Activated CD4-positive, alpha-beta memory T cell treated with anti-CD3 and anti-CD28 coated beads, Interleukin-2, amount 10 ng/mL, durations not matched to agents 7 days and 5 days (primary cell): ENCODE measurements around the gene LMOD2. TPM values are rescaled to one million over a fixed set of nuclear protein-coding genes. Genes with fewer than 3 reads are reported as not detected.

ENCODE experiments used
- CTCF ChIA-PET: fragments of 350-600 bp; sonication (Branson Sonifier 250); formaldehyde crosslinking; loops from one replicate; lab custom pipeline; 2021; ENCODE audit warnings: antibody characterized with exemption, inconsistent platforms; lab: Charles Lee
- POLR2A ChIA-PET: fragments of 350-600 bp; sonication (Branson Sonifier 250); formaldehyde crosslinking; loops from one replicate; lab custom pipeline; 2021; ENCODE audit warnings: antibody characterized with exemption; lab: Charles Lee
- DNase-seq: peaks from one replicate; pipeline ENCODE4 v3.0.0-alpha.2; 2020
- H3K27ac Mint-ChIP-seq: one replicate; pipeline ENCODE4 v1.8.0; 2021; ENCODE audit warnings: mild to moderate bottlenecking, mixed read lengths
- H3K27me3 Mint-ChIP-seq: one replicate; pipeline ENCODE4 v1.8.0; 2021; ENCODE audit warnings: mixed read lengths
- H3K36me3 Mint-ChIP-seq: one replicate; pipeline ENCODE4 v1.8.0; 2021; ENCODE audit warnings: low read depth, mixed read lengths
- H3K4me1 Mint-ChIP-seq: one replicate; pipeline ENCODE4 v1.8.0; 2021; ENCODE audit warnings: mixed read lengths
- H3K4me3 Mint-ChIP-seq: one replicate; pipeline ENCODE4 v1.8.0; 2021; ENCODE audit warnings: mild to moderate bottlenecking, mixed read lengths
- H3K9me3 Mint-ChIP-seq: one replicate; pipeline ENCODE4 v1.8.0; 2021; ENCODE audit warnings: mixed read lengths
- total RNA-seq, 2 experiments: library from RNA; stranded (reverse); gene quantifications; one replicate each; pipeline ENCODE4 v1.2.3, GENCODE V29; 2021

LMOD2 gene
- total RNA-seq, 2 experiments from 2014 or later, result not detected

DNA sequence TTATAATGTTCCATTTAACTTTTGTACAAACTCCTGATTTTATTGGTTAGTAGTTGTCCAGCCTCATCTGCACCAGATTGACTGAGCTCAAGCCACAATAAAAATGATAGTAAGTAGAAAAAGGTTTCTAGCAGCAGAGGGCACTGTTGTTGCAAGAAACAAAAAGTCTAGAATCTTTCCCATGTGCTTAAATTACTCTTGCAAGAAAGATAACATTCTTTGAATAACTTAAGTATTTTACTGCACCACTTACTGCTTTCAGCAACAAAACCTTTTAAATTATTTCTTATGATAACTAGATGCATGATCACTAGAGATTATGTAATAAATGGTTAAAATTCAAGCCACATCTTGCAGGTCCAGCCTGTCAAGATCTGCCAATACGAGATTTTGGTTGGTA is 27.0 kb downstream of the LMOD2 start:
- H3K27ac Mint-ChIP-seq, result no peak overlapping the region
- no peaks in the 10 kb centered on the region for H3K27me3 Mint-ChIP-seq
- H3K36me3 Mint-ChIP-seq, result peaks cover 3% of the 10 kb centered on the region
- POLR2A ChIA-PET, result no interaction called here
- no peak for DNase-seq
- H3K4me1 Mint-ChIP-seq, result no peaks in the 10 kb centered on the region
- no peaks in the 10 kb centered on the region for H3K9me3 Mint-ChIP-seq
- no peak overlapping the region for H3K4me3 Mint-ChIP-seq
- CTCF ChIA-PET, result interaction anchor here (0.7 to 2.2 kb wide), 9 partner anchors 9 to 189 kb away, joined by 3 to 30 read pairs (median 6); partner anchors contain the start of gene WASL

DNA sequence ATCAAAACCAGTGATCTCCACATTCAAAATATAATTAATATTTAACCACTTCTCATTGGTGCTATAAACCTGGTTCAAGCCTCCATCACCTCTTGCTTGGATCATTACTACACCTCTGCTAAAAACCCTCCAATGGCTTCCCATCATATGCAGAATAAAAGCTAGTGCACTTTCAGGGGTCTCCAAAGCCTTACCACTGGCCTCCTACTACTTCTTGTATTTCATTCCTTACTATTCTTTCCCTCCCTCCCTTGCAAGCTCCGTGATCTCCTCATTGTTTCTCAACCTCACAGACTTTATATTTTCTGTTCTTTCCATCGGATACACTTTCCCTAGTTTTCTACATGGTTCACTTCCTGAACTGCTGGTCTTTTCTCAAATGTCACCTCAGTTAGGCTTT is 31.5 kb downstream of the LMOD2 start:
- H3K36me3 Mint-ChIP-seq, result peaks cover 7% of the 10 kb centered on the region
- ChIA-PET CTCF (interaction anchor here (2.2 kb wide), 1 partner anchor 14 kb away, joined by 10 read pairs; no protein-coding TSS in a partner anchor), POLR2A (no interaction called here)
- H3K27me3 Mint-ChIP-seq, result no peaks in the 10 kb centered on the region
- no peak overlapping the region for H3K4me3 Mint-ChIP-seq
- H3K27ac Mint-ChIP-seq, result no peak overlapping the region
- H3K9me3 Mint-ChIP-seq, result no peaks in the 10 kb centered on the region
- DNase-seq, result no peak
- H3K4me1 Mint-ChIP-seq, result no peaks in the 10 kb centered on the region

GRCh38 chr7:123687727-123688126 is 32.1 kb downstream of the LMOD2 start:
- H3K9me3 Mint-ChIP-seq, result no peaks in the 10 kb centered on the region
- H3K36me3 Mint-ChIP-seq, result peaks cover 12% of the 10 kb centered on the region
- H3K27me3 Mint-ChIP-seq, result no peaks in the 10 kb centered on the region
- no peak for DNase-seq
- ChIA-PET CTCF (no interaction called here), POLR2A (no interaction called here)
- H3K27ac Mint-ChIP-seq, result no peak overlapping the region
- no peaks in the 10 kb centered on the region for H3K4me1 Mint-ChIP-seq
- no peak overlapping the region for H3K4me3 Mint-ChIP-seq

DNA sequence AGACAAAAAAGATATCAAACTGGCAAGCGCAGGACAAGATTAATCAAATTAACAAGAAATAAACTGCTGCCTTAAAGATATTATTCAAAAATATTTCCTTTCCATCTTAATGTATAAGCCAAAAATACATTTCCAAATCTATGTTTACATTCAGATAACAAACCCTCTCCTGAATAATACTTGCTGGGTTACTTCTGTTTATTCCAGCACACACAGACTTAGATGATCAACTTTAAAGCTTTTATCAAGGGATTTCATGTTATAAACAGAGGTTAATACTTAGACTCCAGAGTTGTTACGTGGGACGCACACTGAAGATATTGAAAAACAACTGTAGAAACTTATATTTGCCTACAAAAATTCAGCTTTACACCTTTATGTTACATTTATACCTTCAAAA is 33.6 kb downstream of the LMOD2 start:
- Mint-ChIP-seq H3K4me3 (no peak overlapping the region), H3K36me3 (peaks cover 12% of the 10 kb centered on the region), H3K9me3 (no peaks in the 10 kb centered on the region), H3K4me1 (no peaks in the 10 kb centered on the region), H3K27ac (no peak overlapping the region), H3K27me3 (no peaks in the 10 kb centered on the region)
- no peak for DNase-seq
- ChIA-PET POLR2A (no interaction called here), CTCF (interaction anchor here (0.6 to 4.2 kb wide), 2 partner anchors 12 to 108 kb away, joined by 3 to 22 read pairs; no protein-coding TSS in a partner anchor)

- Mint-ChIP-seq H3K9me3 (no peaks in the 10 kb centered on the region), H3K4me1 (no peaks in the 10 kb centered on the region), H3K27me3 (no peaks in the 10 kb centered on the region), H3K27ac (no peak overlapping the region), H3K4me3 (no peak overlapping the region), H3K36me3 (peaks cover 15% of the 10 kb centered on the region)
- ChIA-PET CTCF (interaction anchor here (1.3 to 4.2 kb wide), 4 partner anchors 8 to 181 kb away, joined by 3 to 22 read pairs (median 8); no protein-coding TSS in a partner anchor), POLR2A (no interaction called here)
- DNase-seq, result no peak
Measured at GRCh38 chr7:123690550-123690949, 34.9 kb downstream of the LMOD2 start.

DNA sequence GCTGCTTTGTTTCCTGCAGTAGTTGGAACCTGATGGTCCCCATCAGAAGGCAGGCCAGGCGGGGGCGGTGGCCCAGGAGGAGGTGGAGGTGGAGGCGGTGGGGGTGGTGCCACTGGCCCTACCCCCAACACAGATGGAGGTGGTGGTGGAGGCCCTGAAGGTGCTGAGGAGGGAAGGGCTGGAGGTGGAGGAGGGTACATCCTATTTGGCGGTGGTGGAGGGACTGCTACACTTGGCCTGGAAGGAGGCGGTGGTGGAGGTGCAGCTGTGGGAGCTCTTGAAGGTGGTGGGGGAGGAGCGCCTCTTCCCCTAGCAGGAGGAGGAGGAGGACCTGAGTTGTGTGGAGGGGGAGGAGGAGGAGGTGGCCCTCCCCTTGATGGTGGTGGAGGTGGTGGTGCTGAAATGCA is 36.8 kb downstream of the LMOD2 start:
- peaks cover 20% of the 10 kb centered on the region for H3K36me3 Mint-ChIP-seq

GRCh38 chr7:123695944-123696677 is 40.4 kb downstream of the LMOD2 start:
- peaks cover 25% of the 10 kb centered on the region for H3K36me3 Mint-ChIP-seq
- ChIA-PET CTCF (no interaction called here), POLR2A (no interaction called here)
- no peak for DNase-seq
- H3K9me3 Mint-ChIP-seq, result no peaks in the 10 kb centered on the region
- H3K4me1 Mint-ChIP-seq, result no peaks in the 10 kb centered on the region
- H3K27ac Mint-ChIP-seq, result no peak overlapping the region
- no peak overlapping the region for H3K4me3 Mint-ChIP-seq
- H3K27me3 Mint-ChIP-seq, result no peaks in the 10 kb centered on the region

More for the DNA sequence above, 36.8 kb downstream of the LMOD2 start:
- H3K9me3 Mint-ChIP-seq, result no peaks in the 10 kb centered on the region
- ChIA-PET CTCF (interaction anchor here (0.9 to 4.2 kb wide), 4 partner anchors 9 to 56 kb away, joined by 3 to 22 read pairs (median 8); partner anchors contain the start of gene WASL), POLR2A (no interaction called here)
- H3K4me1 Mint-ChIP-seq, result no peaks in the 10 kb centered on the region
- no peak for DNase-seq
- no peak overlapping the region for H3K27ac Mint-ChIP-seq
- H3K27me3 Mint-ChIP-seq, result no peaks in the 10 kb centered on the region
- no peak overlapping the region for H3K4me3 Mint-ChIP-seq

DNA sequence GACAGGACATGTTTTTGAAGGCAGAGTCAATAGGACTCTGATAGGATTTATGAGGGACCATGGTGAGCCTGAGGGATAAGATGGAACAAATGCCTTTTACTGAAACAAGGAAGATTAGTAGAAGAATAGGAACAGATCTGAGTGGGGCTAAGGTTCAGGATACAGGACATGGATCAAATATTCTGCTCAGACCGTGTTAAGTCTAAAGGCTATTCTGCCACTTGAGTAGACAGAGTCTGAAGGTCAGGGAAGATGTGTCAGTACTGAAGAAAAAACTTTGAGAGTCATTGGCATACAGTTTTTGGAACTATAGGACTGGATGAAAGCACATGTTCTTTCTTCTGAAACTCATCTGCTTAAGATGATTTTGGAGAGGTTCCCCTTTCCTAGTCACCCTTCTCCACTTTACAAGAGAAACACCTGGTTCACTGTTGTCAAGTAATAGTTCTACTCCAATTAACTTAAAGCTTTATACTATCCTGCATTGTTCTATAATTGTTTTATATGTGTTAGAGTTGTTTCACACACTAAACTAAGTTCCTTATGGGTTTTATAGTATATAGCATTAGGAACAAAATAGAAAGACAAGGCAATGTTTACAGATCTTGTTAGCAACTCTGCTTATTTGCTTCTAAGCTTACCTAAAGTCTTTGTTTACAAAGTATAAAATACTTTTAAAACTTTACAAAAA is 49.7 kb downstream of the LMOD2 start:
- no peak overlapping the region for H3K4me3 Mint-ChIP-seq
- ChIA-PET CTCF (interaction anchor here (1.4 kb wide), 1 partner anchor 44 kb away, joined by 4 read pairs; the partner anchor contains the start of gene WASL), POLR2A (interaction anchor here (1.6 to 1.8 kb wide), 2 partner anchors 28 to 43 kb away, joined by 3 to 5 read pairs; partner anchors contain the start of gene WASL)
- peaks cover 22% of the 10 kb centered on the region for H3K36me3 Mint-ChIP-seq
- no peaks in the 10 kb centered on the region for H3K27me3 Mint-ChIP-seq
- no peak for DNase-seq
- H3K27ac Mint-ChIP-seq, result no peak overlapping the region
- no peaks in the 10 kb centered on the region for H3K9me3 Mint-ChIP-seq
- peaks cover 10% of the 10 kb centered on the region for H3K4me1 Mint-ChIP-seq

GRCh38 chr7:123709525-123709924 is 53.9 kb downstream of the LMOD2 start:
- no peak for DNase-seq
- H3K27me3 Mint-ChIP-seq, result no peaks in the 10 kb centered on the region
- no peak overlapping the region for H3K27ac Mint-ChIP-seq
- H3K4me1 Mint-ChIP-seq, result peaks cover 45% of the 10 kb centered on the region
- CTCF ChIA-PET, result no interaction called here
- POLR2A ChIA-PET, result no interaction called here
- no peaks in the 10 kb centered on the region for H3K9me3 Mint-ChIP-seq
- H3K4me3 Mint-ChIP-seq, result no peak overlapping the region
- peaks cover 26% of the 10 kb centered on the region for H3K36me3 Mint-ChIP-seq

GRCh38 chr7:123710683-123711082 is 55.0 kb downstream of the LMOD2 start:
- peaks cover 22% of the 10 kb centered on the region for H3K36me3 Mint-ChIP-seq
- DNase-seq, result no peak
- ChIA-PET POLR2A (no interaction called here), CTCF (interaction anchor here (1.0 to 1.2 kb wide), 2 partner anchors 9 to 38 kb away, joined by 3 to 4 read pairs; partner anchors contain the start of gene WASL)
- no peaks in the 10 kb centered on the region for H3K27me3 Mint-ChIP-seq
- H3K4me3 Mint-ChIP-seq, result no peak overlapping the region
- H3K9me3 Mint-ChIP-seq, result no peaks in the 10 kb centered on the region
- H3K27ac Mint-ChIP-seq, result peak overlapping the region; percentile 33
- H3K4me1 Mint-ChIP-seq, result peaks cover 52% of the 10 kb centered on the region

- ChIA-PET CTCF (no interaction called here), POLR2A (interaction anchor here (2.0 kb wide), 1 partner anchor 37 kb away, joined by 8 read pairs; the partner anchor contains the start of gene WASL)
- Mint-ChIP-seq H3K4me1 (peaks cover 52% of the 10 kb centered on the region), H3K9me3 (no peaks in the 10 kb centered on the region), H3K27me3 (no peaks in the 10 kb centered on the region), H3K4me3 (no peak overlapping the region), H3K36me3 (peaks cover 24% of the 10 kb centered on the region), H3K27ac (peak overlapping the region; percentile 48)
- DNase-seq, result no peak
Measured at GRCh38 chr7:123711832-123712293, 56.2 kb downstream of the LMOD2 start.

- no peak for DNase-seq
- Mint-ChIP-seq H3K27me3 (no peaks in the 10 kb centered on the region), H3K4me3 (no peak overlapping the region), H3K9me3 (no peaks in the 10 kb centered on the region), H3K36me3 (peaks cover 23% of the 10 kb centered on the region), H3K4me1 (peaks cover 52% of the 10 kb centered on the region), H3K27ac (peak overlapping the region; percentile 3)
- ChIA-PET POLR2A (interaction anchor here (2.0 kb wide), 1 partner anchor 36 kb away, joined by 8 read pairs; the partner anchor contains the start of gene WASL), CTCF (no interaction called here)
Measured at GRCh38 chr7:123712619-123713018, 57.0 kb downstream of the LMOD2 start.
